ENCODE data around the gene NOS1.

DNA sequence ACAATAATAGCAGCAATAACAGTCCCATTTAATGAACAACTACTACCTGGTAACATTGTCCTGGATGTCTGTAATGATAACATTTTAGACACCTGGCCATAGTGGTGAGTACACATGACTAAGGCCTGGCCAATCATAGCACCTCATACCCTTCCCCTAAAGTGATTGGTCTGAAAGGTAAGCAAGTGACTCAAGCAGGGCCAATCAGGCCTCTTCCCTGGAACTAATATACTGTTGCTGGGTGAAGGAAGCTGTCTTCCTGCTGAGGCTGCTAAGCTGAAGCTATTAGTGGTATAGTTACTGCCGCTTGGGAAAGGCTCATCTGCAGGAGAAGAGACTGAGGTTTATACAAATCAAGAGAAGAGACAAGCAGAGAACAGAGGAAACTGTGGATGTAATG lies 18.7 kb upstream of the NOS1 start:
- TF ChIP-seq POLR2A (IDR thresholded peaks at IDR 0.05; ENCODE audit: low read length) (no peak), GATA1 (IDR thresholded peaks at IDR 0.05; ENCODE audit: low read depth, low read length) (no peak)

Measured in erythroblast (primary cell).